HG03064 (cell line): ENCODE results near the gene FAM53A.

Experiments
- ATAC-seq: cut with Tn5 transposase; IDR thresholded peaks from one replicate; pipeline ENCODE4 v1.9.1; 2021; ENCODE audit warnings: low read depth; ENCODE audit not compliant: unreplicated experiment

FAM53A gene

DNA sequence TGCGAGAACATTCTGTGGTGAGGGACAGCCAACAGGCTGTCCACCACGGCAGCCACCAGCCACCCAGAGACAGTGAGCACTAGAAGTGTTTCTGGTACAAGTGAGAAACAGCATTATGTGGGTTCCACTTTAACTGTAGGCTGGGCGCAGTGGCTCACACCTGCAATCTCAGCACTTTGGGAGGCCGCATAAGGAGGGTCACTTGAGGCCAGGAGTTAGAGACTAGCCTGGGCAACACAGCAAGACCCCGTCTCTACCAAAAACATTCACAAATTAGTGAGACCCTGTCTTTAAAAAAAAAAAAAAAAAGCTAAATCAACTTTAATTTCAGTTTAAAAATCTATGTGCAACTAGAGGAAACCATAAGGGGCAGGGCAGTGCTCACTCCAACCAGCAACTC lies 20.6 kb downstream of the FAM53A start:
- no peak for ATAC-seq

GRCh38 chr4:1661695-1662094 lies 22.4 kb downstream of the FAM53A start:
- ATAC-seq, result no peak

- no peak for ATAC-seq
These were observed 23.0 kb downstream of the FAM53A start for GRCh38 chr4:1660948-1661677.

DNA sequence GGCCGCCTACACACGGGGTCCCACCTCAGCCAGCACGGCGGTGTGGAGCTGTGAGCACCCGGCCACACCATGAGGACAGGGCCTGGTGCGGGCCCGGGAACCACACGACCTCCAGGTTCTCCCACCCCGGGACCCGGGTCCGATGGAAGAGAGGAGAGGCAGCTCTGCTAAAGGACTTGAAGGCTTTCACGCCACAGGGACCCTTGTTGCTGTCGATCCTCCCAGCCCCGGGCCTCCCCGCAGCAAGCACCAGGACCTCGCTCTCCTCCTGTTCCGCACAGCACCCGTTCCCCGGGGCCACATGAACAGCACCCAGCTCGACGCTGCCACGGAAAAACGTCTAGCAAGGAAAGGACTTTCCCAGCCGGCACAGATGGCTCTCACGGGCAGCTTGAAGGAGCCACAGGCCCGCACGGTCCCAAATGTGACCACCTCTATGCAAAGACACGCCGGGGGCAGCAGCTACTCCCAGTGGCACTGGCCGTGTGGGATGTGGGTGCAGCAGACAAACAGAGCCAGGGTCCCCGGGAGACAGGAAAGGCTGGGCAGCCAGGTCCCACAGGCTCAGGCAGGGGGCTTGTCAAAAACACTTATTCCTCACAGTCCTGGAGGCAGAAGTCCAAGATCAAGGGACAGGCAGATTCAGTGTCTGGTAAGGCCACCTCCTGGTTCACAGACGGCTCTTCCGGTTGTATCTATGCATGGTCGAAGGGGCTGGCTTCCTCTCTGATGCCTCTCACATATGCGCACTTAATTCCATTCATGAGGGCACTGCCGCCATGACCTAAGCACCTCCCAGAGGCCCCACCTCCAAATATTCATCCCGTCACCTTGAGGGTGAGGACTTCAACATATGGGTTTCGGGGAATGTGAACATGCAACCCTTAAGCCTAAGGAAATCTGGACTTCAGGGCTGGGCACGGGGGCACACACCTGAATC lies 24.7 kb downstream of the FAM53A start:
- ATAC-seq, result no peak

DNA sequence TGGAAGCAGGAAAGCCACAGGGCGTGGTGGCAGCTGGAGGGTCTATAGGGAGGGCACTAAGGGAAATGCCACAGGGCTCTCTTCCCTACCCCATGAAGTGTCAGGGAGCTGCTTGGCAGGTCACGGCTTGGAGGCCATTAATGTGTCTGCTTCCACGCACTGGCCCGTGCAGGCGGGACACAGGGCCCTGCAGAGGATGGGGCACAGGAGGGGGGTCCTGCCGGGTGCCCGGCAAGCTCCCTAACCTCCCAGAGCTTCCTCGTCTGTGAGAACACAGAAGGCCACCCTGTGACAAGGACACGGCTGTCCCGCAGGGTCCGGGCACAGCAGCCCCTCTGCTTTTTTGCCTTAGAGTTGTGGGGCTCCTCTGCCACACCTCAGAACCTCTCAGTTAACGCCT lies 25.5 kb downstream of the FAM53A start:
- ATAC-seq, result no peak

DNA sequence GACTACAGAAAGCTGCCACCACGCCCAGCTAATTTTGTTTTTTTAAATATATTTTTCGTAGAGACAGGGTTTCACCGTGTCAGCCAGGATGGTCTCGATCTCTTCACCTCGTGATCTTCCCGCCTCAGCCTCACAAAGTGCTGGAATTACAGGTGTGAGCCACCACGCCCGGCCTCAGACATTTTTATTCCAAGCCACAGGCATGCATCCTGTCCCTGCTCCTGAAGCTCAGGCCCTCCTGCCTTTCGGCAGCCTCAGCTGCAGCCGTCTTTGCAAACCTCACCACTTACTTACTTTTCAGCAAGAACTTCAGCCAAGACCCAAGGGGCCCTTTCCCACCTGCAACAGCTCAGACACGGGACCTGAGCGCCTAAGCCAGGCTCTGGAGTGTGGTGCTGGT lies 26.0 kb downstream of the FAM53A start:
- ATAC-seq, result no peak

DNA sequence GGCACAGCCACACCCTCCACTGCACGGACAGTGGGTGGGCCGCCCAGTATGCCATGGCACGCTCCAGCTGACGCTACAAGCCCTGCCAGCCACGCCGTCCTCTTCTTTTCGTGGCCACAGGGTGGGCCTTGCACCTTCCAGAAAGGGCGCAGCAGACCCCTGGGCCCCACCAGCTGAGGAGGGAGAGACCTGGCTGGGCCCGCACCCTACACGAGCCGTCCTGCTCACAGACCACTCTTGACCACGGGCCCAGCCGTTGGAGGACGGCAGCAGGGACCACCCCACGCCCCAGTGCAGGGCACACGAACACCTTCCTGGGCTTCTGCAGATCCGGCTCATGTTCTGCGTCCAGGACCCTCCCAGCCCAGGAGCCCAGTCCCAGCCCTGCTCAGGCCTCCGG lies 27.1 kb downstream of the FAM53A start:
- ATAC-seq, result no peak

- no peak for ATAC-seq
These were observed 28.0 kb downstream of the FAM53A start for GRCh38 chr4:1656132-1656531.

DNA sequence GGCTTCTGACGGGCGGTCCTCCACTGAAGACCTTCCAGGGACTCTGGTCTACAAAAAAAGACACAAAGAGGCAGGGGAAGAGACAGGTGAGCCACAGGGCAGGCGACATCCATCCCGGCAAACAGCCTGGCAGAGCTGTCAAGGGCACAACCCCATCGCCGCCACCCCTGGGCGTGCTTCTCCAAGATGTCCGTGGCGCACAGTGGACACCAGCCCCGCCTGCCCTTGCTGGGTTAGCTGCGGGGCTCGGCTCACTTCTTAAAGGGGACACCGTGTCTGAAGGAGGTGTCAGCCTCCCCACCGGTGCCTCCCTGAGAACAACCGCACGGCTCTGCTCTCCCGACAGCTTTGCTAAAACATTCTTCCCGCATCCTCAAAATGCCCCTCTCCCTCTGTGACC lies 28.4 kb downstream of the FAM53A start:
- ATAC-seq, result no peak

DNA sequence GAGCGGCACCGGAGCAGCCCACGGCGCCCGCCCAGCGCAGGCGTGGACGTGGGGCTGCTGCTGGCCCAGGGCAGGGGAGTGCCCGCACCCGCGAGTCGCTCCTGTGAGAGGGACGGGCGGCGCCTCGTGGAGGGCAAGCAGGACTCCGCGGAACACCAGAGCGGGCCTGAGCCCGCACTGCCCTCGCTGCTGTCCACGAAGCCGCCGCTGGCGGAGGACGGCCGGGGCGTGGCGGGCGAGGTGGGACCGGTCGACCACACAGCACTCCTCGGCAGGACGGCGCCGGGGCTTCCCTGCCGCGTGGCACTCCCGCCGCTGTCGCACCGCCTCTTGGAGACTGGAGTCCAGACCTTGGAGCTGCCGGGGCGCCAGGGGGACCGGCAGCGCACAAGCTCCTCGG lies 29.0 kb downstream of the FAM53A start:
- no peak for ATAC-seq

DNA sequence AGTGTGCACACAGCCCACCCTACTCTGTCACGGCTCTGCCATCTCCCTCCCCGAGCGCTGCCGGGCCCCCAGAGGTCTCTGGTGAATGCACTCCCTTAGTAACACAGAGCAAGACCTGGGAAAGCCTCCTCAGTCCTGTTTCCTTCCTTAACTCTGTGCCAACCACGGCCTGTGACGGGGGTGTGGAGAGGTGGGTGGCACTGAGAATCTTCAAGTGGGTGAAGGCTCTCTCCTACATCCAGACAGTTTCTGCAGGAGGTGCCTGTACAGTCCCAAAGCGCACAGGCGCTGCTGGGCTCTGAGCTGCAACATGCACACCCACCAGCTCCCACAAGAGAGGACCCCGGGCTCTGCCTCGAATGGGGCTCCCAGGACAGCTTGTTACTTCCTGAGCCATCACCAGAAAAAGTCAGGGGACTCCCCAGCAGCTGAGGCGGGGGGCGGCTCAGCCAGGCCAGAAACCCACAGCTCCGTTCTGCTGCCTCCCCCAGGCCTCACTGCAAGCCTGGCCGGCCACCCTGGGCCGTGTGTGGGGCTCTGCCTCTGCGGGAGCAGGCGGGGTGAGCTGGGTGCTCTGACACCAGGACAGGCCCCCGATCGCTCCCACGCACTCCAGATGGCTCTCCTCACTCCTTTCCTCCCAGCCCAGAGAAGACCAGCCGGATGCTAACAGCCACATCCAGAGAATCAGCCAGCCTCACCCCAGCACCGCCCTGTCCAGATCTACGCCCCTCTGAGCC lies 29.7 kb downstream of the FAM53A start:
- ATAC-seq, result no peak

GRCh38 chr4:1653776-1654175 lies 30.3 kb downstream of the FAM53A start:
- ATAC-seq, result no peak

DNA sequence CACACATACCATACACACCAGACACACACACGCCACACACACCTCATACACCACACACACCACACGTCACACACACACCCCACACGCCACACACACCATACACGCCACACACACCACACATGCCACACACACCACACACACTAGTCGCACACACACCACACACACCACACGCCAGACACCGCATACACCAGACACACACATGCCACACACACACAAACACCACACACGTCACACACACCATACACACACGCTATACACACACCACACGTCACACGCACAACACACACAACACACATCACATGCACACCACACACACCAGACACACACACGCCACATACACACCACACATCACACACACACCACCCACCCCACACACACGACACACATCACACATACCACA lies 32.0 kb downstream of the FAM53A start:
- ATAC-seq, result no peak

DNA sequence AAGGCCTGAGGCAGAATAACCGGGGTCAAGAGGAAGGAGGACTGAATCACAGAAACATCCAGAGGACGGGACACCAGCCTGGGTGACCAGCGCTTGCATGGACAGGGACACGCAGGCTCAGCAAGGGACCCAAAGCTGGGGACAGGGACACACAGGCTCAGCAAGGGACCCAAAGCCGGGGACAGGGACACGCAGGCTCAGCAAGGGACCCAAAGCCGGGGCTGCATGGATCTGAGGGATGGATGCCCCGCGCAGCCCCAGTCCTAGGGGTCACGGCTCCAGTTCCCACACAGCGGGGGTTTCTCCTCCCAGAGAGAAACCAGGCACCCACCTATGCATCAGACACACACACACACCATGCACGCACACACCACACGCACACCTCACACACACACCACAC lies 32.5 kb downstream of the FAM53A start:
- no peak for ATAC-seq

DNA sequence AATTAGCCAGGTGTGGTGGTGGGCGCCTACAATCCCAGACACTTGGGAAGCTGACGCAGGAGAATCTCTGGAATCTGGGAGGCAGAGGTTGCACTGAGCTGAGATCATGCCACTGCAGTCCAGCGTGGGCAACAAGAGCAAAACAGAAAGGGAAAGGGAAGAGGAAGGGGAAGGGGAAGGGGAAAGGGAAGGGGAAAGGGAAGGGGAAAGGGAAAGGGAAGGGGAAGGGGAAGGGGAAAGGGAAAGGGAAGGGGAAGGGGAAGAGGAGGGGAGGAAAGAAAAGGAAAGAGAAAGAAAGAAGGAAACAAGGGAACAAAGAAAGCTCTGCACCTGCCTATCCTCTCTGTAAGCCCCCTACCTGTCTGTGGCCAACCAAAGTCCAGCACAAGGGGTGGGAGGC lies 35.2 kb downstream of the FAM53A start:
- no peak for ATAC-seq

DNA sequence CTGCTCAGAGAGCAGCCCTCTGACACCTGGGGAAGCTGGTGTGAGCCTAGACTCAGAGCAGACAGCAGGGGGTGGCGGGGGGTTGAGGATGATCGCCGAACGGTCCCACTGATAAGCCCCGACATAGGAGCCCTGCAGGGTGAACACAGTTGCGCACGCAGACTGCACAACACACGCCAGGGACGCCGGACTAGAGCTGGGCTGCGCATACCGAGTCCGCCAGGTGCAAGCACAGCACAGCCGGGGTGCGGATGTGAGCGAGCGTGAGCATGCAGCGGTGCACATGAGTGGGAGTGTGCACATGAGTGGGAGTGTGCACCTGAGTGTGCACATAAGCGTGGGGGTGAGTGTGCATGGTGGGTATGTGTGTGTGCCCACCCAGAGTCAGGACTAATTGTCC lies 36.7 kb downstream of the FAM53A start:
- no peak for ATAC-seq

DNA sequence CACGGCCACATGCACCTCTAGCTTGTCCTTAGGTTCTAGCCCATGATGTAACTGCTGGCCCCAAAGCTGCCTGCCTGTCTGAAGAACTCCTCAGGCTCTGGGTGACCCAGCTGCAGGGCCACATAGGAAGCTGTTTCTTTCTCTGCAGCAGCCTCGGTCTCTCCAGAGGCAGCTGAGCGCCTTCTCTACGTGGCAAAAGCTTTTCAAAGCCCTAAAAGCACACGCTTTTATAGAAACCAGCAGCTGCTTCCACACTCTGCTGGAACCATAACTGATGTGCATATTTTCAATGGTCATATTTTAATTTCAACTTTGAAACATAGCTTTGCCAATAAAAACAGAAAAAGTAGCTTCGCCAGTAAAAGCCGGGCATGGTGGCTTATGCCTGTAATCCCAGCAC lies 37.4 kb downstream of the FAM53A start:
- no peak for ATAC-seq

DNA sequence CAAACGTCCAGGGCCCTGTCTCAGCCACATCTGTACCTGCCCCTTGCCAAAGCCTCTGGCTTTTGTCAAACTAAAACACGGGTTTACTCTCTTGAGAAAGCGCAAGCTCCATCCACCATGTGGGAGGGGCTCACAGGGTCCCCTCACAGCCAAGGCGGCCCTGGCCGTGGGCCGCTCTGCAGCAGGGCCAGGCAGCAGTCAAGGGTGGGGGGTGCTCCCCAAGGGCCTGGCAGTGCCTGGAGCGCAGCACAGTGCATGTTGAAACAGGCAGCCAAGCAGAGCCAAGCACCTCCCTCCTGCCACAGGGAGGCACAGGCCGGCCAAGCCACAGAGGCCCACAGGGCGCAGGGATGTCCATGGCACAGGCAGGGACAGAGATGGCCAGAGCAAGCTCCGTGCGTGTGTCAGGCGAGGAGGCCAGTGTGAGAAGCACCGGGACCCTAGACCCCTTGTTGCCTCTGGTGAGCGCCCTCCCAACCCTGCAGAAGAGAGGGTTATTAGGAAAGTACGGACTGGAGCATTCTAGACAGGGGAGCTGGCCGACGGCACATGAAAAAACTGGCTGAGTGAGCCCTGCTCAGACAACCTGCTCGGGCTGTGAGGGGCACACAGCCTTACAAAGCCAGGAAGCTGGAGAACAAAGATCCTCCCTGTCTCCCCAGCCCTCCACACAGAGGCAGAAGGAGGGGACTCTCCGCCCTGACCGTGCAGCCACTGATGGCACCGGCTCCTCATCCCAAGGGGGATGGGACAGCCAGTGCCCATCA lies 39.0 kb downstream of the FAM53A start:
- no peak for ATAC-seq

DNA sequence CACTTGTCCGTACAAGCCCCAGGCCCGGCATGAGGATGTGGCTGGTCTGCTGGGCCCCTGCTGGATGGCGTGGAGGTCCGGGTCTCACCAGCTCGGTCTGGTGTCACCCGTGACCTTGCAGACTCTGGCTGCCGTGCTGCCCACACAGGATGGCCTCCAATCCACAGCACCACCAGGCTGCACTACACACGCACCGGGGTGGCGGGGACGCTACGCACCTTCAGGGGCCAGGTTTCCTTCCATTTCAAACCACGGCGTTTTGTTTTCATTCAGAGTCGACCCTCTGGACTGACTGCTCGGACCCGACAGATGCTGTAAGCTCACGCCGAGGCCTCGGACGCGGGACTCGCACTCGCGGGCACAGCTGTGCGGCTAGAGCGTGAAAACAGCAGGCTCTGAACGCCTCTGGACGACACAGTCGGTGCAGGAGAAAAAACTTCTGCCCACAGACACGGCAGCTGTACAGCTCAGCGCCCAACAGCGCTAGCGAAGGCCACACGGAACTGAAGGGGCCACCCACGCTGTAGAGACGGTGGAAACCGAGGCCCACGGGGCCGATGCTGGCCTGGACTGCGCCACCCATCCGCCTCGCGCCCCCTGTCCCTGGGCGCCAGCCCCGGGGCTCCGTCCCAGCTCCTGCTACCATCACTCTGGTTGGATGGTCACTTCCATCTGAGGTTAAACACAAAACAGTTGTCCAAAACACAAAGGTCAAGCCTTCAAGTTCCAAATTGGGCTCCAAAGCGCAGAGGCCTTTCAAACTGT lies 40.0 kb downstream of the FAM53A start:
- ATAC-seq, result no peak
